Measurements from ENCODE around the gene PRUNE2. TPM values are rescaled to one million over a fixed set of nuclear protein-coding genes. Genes with fewer than 3 reads are reported as not detected.

The PRUNE2 gene
- total and polyA plus RNA-seq, 2 experiments from 2014 or later = 0.46 to 4.1 TPM

DNA sequence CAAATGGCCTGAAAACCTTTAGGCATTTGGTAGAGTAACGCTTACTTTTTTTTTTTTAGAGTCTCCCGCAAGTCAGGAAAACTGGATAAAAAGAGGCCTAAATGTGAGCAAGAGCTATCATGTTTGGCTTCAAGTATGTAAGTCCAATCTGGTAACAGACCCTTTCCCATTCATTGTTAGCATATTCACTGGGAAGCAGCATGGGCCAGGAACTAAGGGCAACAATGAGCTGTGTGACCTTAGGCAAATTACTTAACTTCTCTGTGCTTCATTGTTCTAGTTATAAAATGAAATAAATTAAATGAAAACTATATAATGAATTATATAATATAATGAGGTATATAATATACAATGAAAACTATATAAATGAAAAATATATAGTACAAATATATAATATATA lies 256.0 kb downstream of the PRUNE2 start:
- no peaks in the 10 kb centered on the region for H3K9me3 ChIP-seq (ENCODE audit: low read depth)
- peaks cover 12% of the 10 kb centered on the region for H3K4me1 ChIP-seq (ENCODE audit: insufficient read depth)

DNA sequence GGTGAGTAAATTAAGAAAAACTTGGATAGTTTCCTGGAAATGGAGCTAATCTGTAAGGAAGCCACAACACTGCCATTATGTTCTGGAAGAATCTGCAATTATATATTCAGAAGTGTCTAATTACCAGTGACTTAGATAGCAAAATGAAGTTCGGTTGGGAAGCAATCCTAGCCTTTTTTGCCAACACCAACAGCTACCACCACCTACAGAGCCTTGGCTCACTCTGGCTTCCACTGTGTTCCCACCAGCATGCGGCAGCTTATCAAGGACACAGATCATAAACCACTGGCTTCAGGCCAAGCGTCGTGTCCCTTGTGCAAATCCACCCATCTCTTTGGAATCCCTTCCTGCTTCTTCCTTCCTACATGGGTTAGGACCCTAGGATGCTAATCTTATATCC lies 259.7 kb downstream of the PRUNE2 start:
- WGBS (ENCODE audit: low lambda C conversion rate, missing lambda C conversion rate) = 73% methylated on average over 4 of the region's 4 CpGs
- Histone ChIP-seq H3K4me3 (no peak overlapping the region), H4K20me1 (ENCODE audit: insufficient read depth, poor library complexity, severe bottlenecking) (no peaks in the 10 kb centered on the region), H3K36me3 (replicated peaks; ENCODE audit: insufficient read depth, low read depth) (no peaks in the 10 kb centered on the region), H3K4me1 (ENCODE audit: insufficient read depth) (peaks cover 2% of the 10 kb centered on the region), H2AFZ (no peak overlapping the region), H3K9me2 (replicated peaks; ENCODE audit: insufficient read depth) (no peaks in the 10 kb centered on the region), H3K27me3 (no peaks in the 10 kb centered on the region), H3K9me3 (ENCODE audit: low read depth) (no peaks in the 10 kb centered on the region), H3K79me2 (no peaks in the 10 kb centered on the region), H3K27ac (no peak overlapping the region), H3K4me2 (no peak overlapping the region)
- TF ChIP-seq, protein P1, sequence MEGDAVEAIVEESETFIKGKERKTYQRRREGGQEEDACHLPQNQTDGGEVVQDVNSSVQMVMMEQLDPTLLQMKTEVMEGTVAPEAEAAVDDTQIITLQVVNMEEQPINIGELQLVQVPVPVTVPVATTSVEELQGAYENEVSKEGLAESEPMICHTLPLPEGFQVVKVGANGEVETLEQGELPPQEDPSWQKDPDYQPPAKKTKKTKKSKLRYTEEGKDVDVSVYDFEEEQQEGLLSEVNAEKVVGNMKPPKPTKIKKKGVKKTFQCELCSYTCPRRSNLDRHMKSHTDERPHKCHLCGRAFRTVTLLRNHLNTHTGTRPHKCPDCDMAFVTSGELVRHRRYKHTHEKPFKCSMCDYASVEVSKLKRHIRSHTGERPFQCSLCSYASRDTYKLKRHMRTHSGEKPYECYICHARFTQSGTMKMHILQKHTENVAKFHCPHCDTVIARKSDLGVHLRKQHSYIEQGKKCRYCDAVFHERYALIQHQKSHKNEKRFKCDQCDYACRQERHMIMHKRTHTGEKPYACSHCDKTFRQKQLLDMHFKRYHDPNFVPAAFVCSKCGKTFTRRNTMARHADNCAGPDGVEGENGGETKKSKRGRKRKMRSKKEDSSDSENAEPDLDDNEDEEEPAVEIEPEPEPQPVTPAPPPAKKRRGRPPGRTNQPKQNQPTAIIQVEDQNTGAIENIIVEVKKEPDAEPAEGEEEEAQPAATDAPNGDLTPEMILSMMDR (IDR thresholded peaks at IDR 0.05; ENCODE audit: poor library complexity) = no peak
- no peak for TF ChIP-seq EZH2phosphoT487 (IDR thresholded peaks at IDR 0.05; ENCODE audit: low read depth, severe bottlenecking, unreplicated experiment)
- TF ChIP-seq EZH2 (IDR thresholded peaks at IDR 0.05; ENCODE audit: borderline replicate concordance) = no peak
- no peak for DNase-seq (ENCODE audit: low spot score)

More for the DNA sequence above, 256.0 kb downstream of the PRUNE2 start:
- no peak for DNase-seq (ENCODE audit: low spot score)
- Histone ChIP-seq H3K4me2 (no peak overlapping the region), H3K79me2 (no peaks in the 10 kb centered on the region), H3K9me2 (replicated peaks; ENCODE audit: insufficient read depth) (no peaks in the 10 kb centered on the region), H4K20me1 (ENCODE audit: insufficient read depth, poor library complexity, severe bottlenecking) (no peaks in the 10 kb centered on the region), H2AFZ (no peak overlapping the region), H3K27me3 (no peaks in the 10 kb centered on the region), H3K36me3 (replicated peaks; ENCODE audit: insufficient read depth, low read depth) (no peaks in the 10 kb centered on the region), H3K4me3 (no peak overlapping the region), H3K27ac (no peak overlapping the region)
- WGBS (ENCODE audit: low lambda C conversion rate, missing lambda C conversion rate) = 95% methylated on average over 2 of the region's 2 CpGs
- TF ChIP-seq EZH2 (IDR thresholded peaks at IDR 0.05; ENCODE audit: borderline replicate concordance) (no peak), EZH2phosphoT487 (IDR thresholded peaks at IDR 0.05; ENCODE audit: low read depth, severe bottlenecking, unreplicated experiment) (no peak)
- TF ChIP-seq, protein P1 (IDR thresholded peaks at IDR 0.05; ENCODE audit: poor library complexity) = no peak

DNA sequence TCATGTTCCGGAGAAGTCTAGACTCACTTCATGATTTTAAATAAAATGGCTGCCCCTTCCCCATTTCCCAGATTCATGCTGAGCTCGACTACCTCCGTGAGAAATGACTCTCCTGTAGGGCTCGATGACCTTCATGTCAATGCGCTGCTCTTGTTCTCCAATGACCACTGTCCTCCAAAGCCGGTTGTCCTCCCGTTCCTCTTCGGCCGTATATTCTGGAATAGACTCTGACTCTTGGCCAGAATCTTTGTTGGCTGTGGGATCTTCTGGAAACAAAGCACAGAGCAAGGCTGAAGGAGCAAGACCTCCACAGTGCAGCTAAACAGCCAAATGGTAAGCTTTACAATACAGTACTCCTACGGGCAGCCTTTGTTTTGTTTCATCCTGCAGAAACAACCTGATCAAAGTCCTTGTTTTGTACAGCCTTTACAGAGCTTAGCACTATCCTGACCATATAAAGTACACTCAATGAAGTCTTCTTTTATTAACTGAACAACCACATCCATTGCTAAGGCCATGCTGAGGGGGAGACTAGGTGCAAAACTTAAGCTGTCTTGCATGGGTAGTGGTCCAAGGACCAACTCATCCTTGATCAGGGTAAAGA lies 261.2 kb downstream of the PRUNE2 start:
- no peaks in the 10 kb centered on the region for H3K36me3 ChIP-seq (replicated peaks; ENCODE audit: insufficient read depth, low read depth)
- 94% methylated on average over 10 of the region's 10 CpGs for WGBS (ENCODE audit: low lambda C conversion rate, missing lambda C conversion rate)
- no peak overlapping the region for H3K4me3 ChIP-seq
- no peak overlapping the region for H3K27ac ChIP-seq
- H3K27me3 ChIP-seq = no peaks in the 10 kb centered on the region
- no peaks in the 10 kb centered on the region for H3K9me3 ChIP-seq (ENCODE audit: low read depth)
- no peak overlapping the region for H3K4me2 ChIP-seq
- H4K20me1 ChIP-seq (ENCODE audit: insufficient read depth, poor library complexity, severe bottlenecking) = no peaks in the 10 kb centered on the region
- H2AFZ ChIP-seq = no peak overlapping the region
- H3K4me1 ChIP-seq (ENCODE audit: insufficient read depth) = peaks cover 2% of the 10 kb centered on the region
- TF ChIP-seq EZH2phosphoT487 (IDR thresholded peaks at IDR 0.05; ENCODE audit: low read depth, severe bottlenecking, unreplicated experiment) (no peak), EZH2 (IDR thresholded peaks at IDR 0.05; ENCODE audit: borderline replicate concordance) (no peak)
- TF ChIP-seq, protein P1 (IDR thresholded peaks at IDR 0.05; ENCODE audit: poor library complexity) = no peak
- no peaks in the 10 kb centered on the region for H3K79me2 ChIP-seq
- no peak for DNase-seq (ENCODE audit: low spot score)
- no peaks in the 10 kb centered on the region for H3K9me2 ChIP-seq (replicated peaks; ENCODE audit: insufficient read depth)

Measured in hepatocyte (in vitro differentiated cells).